Measurements from ENCODE around the gene USP24. TPM values are rescaled to one million over a fixed set of nuclear protein-coding genes. Genes with fewer than 3 reads are reported as not detected.

USP24 gene
- total RNA-seq, 1 donor from 2014 or later, result 35.8 TPM

- Histone ChIP-seq H3K4me3 (no peak overlapping the region), H3K4me1 (no peaks in the 10 kb centered on the region), H3K36me3 (peaks cover 6 to 95% of the 10 kb centered on the region in 2 donors), H3K27me3 (no peaks in the 10 kb centered on the region), H3K9me3 (no peaks in the 10 kb centered on the region), H3K27ac (no peak overlapping the region)
- intact Hi-C loops (cut with DNase I), result no loop called here
- no peak for DNase-seq (ENCODE audit: extremely low spot score in 2 of 2)
- TF ChIP-seq CTCF (IDR thresholded peaks at IDR 0.05), result no peak
- no peak for TF ChIP-seq POLR2A (IDR thresholded peaks at IDR 0.05)
- no peak for TF ChIP-seq POLR2AphosphoS5 (IDR thresholded peaks at IDR 0.05; ENCODE audit: insufficient read depth in 1 of 2, low read depth in 1 of 2)
Observed at GRCh38 chr1:55078470-55078869, 136.7 kb downstream of the USP24 start.

GRCh38 chr1:55076356-55076755 lies 138.8 kb downstream of the USP24 start:
- Histone ChIP-seq H3K27me3 (no peaks in the 10 kb centered on the region), H3K36me3 (peaks cover 6 to 95% of the 10 kb centered on the region in 2 donors), H3K27ac (no peak overlapping the region), H3K4me1 (no peaks in the 10 kb centered on the region), H3K9me3 (no peaks in the 10 kb centered on the region), H3K4me3 (no peak overlapping the region)
- DNase-seq (ENCODE audit: extremely low spot score in 2 of 2), result no peak
- TF ChIP-seq CTCF (IDR thresholded peaks at IDR 0.05) (no peak), POLR2A (IDR thresholded peaks at IDR 0.05) (no peak), POLR2AphosphoS5 (IDR thresholded peaks at IDR 0.05; ENCODE audit: insufficient read depth in 1 of 2, low read depth in 1 of 2) (no peak)
- intact Hi-C loops (cut with DNase I), result no loop called here

- Histone ChIP-seq H3K4me1 (no peaks in the 10 kb centered on the region), H3K27me3 (no peaks in the 10 kb centered on the region), H3K36me3 (peaks cover 6 to 91% of the 10 kb centered on the region in 2 donors), H3K27ac (no peak overlapping the region), H3K4me3 (no peak overlapping the region), H3K9me3 (no peaks in the 10 kb centered on the region)
- DNase-seq (ENCODE audit: extremely low spot score in 2 of 2), result no peak
- no peak for TF ChIP-seq POLR2AphosphoS5 (IDR thresholded peaks at IDR 0.05; ENCODE audit: insufficient read depth in 1 of 2, low read depth in 1 of 2)
- TF ChIP-seq POLR2A (IDR thresholded peaks at IDR 0.05), result no peak
- no peak for TF ChIP-seq CTCF (IDR thresholded peaks at IDR 0.05)
- intact Hi-C loops (cut with DNase I), result no loop called here
Observed at GRCh38 chr1:55074455-55074854, 140.7 kb downstream of the USP24 start.

GRCh38 chr1:55073187-55073916 lies 141.8 kb downstream of the USP24 start:
- Histone ChIP-seq H3K9me3 (no peaks in the 10 kb centered on the region), H3K36me3 (peaks cover 6 to 92% of the 10 kb centered on the region in 2 donors), H3K27ac (no peak overlapping the region), H3K27me3 (no peaks in the 10 kb centered on the region), H3K4me1 (no peaks in the 10 kb centered on the region), H3K4me3 (no peak overlapping the region)
- intact Hi-C loops (cut with DNase I), result loop anchor here (1.0 kb wide), 1 partner anchor 26 kb away; no protein-coding TSS in a partner anchor
- TF ChIP-seq POLR2AphosphoS5 (IDR thresholded peaks at IDR 0.05; ENCODE audit: insufficient read depth in 1 of 2, low read depth in 1 of 2), result no peak
- TF ChIP-seq POLR2A (IDR thresholded peaks at IDR 0.05), result no peak
- no peak for TF ChIP-seq CTCF (IDR thresholded peaks at IDR 0.05)
- DNase-seq (ENCODE audit: extremely low spot score in 2 of 2), result no peak

GRCh38 chr1:55071477-55071876 lies 143.7 kb downstream of the USP24 start:
- Histone ChIP-seq H3K4me1 (no peaks in the 10 kb centered on the region), H3K9me3 (no peaks in the 10 kb centered on the region), H3K36me3 (peaks cover 3 to 85% of the 10 kb centered on the region in 2 donors), H3K27ac (no peak overlapping the region), H3K27me3 (no peaks in the 10 kb centered on the region), H3K4me3 (no peak overlapping the region)
- TF ChIP-seq CTCF (IDR thresholded peaks at IDR 0.05), result no peak
- no peak for TF ChIP-seq POLR2AphosphoS5 (IDR thresholded peaks at IDR 0.05; ENCODE audit: insufficient read depth in 1 of 2, low read depth in 1 of 2)
- TF ChIP-seq POLR2A (IDR thresholded peaks at IDR 0.05), result no peak
- no peak for DNase-seq (ENCODE audit: extremely low spot score in 2 of 2)
- intact Hi-C loops (cut with DNase I), result no loop called here
